Ishikawa (cell line): Measurements from ENCODE around the gene FANCE.

Experiments
- CEBPB ChIP-seq: IDR thresholded peaks from 2 replicates; pipeline ENCODE4 v1.6.1; 2012
- EGR1 ChIP-seq: IDR thresholded peaks from 2 replicates; pipeline ENCODE4 v1.6.1; 2012
- EP300 ChIP-seq: IDR thresholded peaks from 2 replicates; pipeline ENCODE4 v1.6.1; 2012; ENCODE audit warnings: borderline replicate concordance
- MAX ChIP-seq: IDR thresholded peaks from 2 replicates; pipeline ENCODE4 v1.6.1; 2012
- RAD21 ChIP-seq: IDR thresholded peaks from 2 replicates; pipeline ENCODE4 v1.6.1; 2012; ENCODE audit warnings: low read depth
- TAF1 ChIP-seq: IDR thresholded peaks from 2 replicates; pipeline ENCODE4 v1.6.1; 2012; ENCODE audit warnings: low read depth, mild to moderate bottlenecking

GRCh38 chr6:35441642-35442041 is 10.5 kb upstream of the FANCE start:
- TF ChIP-seq RAD21 = no peak
- TF ChIP-seq TAF1 = no peak
- TF ChIP-seq EP300 = no peak
- no peak for TF ChIP-seq EGR1
- no peak for TF ChIP-seq MAX
- no peak for TF ChIP-seq CEBPB
